IMR-90 (cell line): Measurements from ENCODE around the gene ERAP2. TPM values are rescaled to one million over a fixed set of nuclear protein-coding genes. Genes with fewer than 3 reads are reported as not detected.

Source experiments
- CEBPB ChIP-seq: IDR thresholded peaks from 2 replicates; pipeline ENCODE4 v1.6.1; 2012; ENCODE audit warnings: low read depth, low read length, improper control_type of control experiment
- CHD1 ChIP-seq: IDR thresholded peaks from 2 replicates; pipeline ENCODE4 v1.6.1; 2012; ENCODE audit warnings: low read depth, low read length, improper control_type of control experiment
- POLR2A ChIP-seq: IDR thresholded peaks from 2 replicates; pipeline ENCODE4 v1.6.1; 2012; ENCODE audit warnings: mild to moderate bottlenecking, low read depth, low read length
- polyA plus RNA-seq, 3 experiments: library from polyadenylated mRNA; depleted of rRNA; stranded (reverse); fragments of >200 nt; gene quantifications; 2 replicates each; pipeline ENCODE4 v1.2.3, GENCODE V29; 2012; ENCODE audit warnings: low replicate concordance in 1 of 3
- total RNA-seq: library from RNA; depleted of rRNA; stranded (reverse); fragments of >200 nt; gene quantifications from 2 replicates; pipeline ENCODE4 v1.2.3, GENCODE V29; 2012

Gene ERAP2
- total and polyA plus RNA-seq, 2 of the 4 experiments (the other 2 are of a cell fraction): 10.6 to 21.3 TPM

DNA sequence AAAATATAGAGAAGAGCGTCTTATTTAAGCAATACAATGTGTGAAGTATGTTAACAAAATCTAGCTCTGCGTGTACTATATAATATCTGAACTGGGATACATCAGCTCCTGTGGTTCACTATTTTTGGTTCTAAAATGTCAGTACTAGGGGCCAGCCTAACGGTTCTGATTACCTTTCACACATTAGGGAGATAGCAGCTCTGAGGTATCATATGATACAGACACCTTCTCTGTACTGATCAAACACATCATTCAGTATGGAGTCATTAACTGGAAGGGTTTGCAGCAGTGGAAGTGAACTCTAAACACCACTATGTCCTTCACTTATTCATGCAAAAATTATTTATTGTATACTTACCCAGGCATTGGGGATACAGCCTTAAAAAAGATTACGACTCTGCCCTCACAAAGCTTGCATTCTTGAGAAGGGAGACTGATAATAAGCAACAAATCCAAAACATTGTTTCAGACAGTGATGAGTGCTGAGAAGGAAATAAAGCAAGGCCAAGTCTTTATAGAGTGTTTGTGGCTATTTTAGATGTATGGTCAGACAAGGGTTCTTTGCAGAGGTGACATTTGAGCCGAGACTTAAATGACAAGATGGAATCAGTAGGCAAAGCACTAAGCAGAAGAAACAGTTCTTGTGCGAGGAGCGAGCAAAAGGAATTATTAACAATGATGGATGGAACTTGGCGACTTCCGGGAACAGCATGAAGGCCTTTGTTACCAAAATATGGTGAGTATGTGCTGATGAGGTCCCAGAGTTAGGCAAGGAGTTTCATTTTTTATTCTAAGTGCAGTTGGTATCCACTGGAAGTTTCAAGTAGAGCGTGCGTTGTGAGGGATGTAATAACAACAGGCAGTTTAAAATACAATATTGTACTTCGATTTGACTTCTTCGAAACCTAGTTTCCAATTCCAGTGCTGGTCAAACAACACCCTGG is 57.7 kb downstream of the ERAP2 start (continued):
- no peak for TF ChIP-seq CEBPB
- TF ChIP-seq POLR2A: no peak
- TF ChIP-seq CHD1: no peak
